NCI-H1436 treated with DMSO at 0.1 percent for 48 hours (cell line): ENCODE data around the gene TUBE1.
"Not testable (repeated sequence)": the region's sequence is repeated elsewhere in the genome, so short reads cannot be mapped to it uniquely, and the experiment has no call there.

ENCODE experiments used
- DNase-seq: peaks from one replicate; lab custom pipeline; 2025; lab: John Stamatoyannopoulos, UW

TUBE1 gene

GRCh38 chr6:112087136-112087911, at the start of gene TUBE1, which contains the start of gene FAM229B:
Gene TUBE1 (minus strand): TSS chr6:112087482. CDS start chr6:112087434, 48 bp downstream.
Gene FAM229B (plus strand): TSS chr6:112087591. CDS start chr6:112099284, 11,693 bp downstream.
- DNase-seq: peak; percentile 85

DNA sequence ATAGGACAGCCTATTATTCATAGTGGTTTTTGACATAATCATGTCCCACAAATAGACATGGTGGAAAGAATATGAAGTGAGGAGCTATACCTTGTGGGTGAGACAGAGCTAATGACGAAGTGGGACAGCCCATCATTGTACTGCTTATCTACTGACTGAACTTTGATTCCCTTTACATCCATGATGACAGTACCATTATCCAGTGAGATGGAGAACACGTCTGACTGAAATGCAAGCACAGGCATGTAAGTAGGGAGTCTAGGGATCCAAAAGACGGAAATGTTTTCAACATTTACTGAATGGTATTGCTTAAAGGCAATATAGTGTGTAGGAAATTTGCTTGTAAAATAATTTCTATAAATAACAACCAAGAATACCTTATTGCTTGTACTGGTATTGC, 43.6 kb upstream of the TUBE1 start:
- DNase-seq: no peak

DNA sequence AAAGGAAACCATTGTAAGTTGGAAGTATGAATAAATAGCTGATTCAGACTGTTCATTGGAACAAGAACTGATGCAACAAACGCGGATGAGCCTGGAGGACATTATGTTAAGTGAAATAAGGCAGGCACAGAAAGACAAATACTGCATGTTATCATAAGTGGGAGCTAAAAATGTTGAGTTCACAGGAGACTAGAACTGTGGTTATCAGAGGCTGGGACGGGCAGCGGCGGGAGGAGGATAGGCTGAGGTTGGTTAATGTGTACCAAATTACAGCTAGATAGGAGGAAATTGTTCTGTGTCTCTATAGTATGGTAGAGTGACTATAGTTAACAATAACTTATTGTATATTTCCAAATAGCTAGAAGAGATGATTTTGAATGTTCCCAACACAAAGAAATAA, 40.9 kb upstream of the TUBE1 start:
- DNase-seq: no peak

DNA sequence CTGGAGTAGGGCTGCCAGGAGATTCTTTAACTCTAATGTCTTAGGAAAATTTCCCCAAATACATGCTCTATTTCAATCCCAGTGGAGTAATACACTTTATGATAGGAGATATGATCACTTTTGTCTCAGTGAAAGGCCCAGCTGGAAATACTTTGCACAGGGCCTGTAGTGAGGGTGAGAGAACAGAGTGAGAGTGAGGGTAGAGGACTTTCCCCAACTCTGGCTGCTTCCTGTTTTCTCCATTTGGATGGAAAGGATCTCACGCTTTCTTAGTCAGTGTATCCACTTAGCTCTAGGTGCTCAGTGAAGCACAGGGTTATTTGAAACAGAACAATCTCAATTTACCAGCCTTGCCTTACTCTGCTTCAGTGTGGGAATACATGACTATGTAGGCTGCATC, 36.7 kb upstream of the TUBE1 start:
- DNase-seq: no peak

- no peak for DNase-seq
Measured at GRCh38 chr6:112122756-112123155, 35.5 kb upstream of the TUBE1 start.

GRCh38 chr6:112118034-112118433, 30.8 kb upstream of the TUBE1 start:
- DNase-seq: no peak

- DNase-seq: no peak
Measured at GRCh38 chr6:112117554-112117953, 30.3 kb upstream of the TUBE1 start.

DNA sequence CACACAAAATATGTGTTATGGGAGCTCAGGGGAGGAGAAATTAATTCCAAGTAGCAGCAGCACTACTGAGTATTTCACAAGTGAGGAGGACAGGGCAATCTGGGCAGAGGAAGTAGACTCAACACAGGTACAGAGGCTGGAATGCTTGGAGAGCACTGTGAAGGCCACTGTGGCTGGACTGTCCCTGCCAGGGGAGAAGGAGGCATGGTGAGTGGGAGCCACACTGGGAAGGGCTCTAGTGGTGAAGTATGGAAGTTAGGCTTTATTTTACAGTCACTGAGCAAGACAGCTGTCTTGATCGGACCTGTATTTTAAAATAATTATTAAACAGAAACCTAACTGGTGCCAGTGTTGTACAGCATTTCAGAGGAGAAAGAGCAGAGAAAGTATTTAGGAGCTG, 28.9 kb upstream of the TUBE1 start:
- DNase-seq: no peak

DNA sequence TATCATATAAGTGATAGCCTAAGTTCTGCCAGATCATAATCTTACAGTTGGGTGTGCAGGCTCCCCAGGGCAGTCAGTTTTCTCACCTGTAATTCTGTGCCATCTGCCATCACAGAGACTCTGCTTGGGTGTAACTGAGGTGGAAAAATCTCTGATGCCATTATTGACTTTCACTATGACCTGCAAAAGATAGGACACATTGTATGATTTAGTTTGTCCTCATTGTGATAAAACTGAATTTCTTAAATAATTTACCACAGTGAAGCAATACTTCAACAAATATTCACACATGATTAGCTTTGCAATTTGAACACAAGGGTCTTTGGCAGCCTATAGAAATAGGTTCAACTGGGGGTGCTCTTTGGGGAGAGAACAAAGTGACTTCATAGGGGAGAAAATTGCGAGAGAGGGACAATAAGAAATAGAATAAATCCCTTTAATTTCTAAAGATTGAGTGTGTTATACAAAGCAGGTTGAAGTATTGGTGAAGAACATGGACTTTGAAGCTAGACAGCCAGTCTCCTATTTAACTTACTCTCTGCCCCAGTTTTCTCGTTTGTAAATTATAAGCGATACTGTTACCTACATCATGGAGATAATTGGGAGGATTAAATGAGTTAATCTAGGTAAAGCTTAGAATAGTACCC, 27.4 kb upstream of the TUBE1 start:
- DNase-seq: no peak

DNA sequence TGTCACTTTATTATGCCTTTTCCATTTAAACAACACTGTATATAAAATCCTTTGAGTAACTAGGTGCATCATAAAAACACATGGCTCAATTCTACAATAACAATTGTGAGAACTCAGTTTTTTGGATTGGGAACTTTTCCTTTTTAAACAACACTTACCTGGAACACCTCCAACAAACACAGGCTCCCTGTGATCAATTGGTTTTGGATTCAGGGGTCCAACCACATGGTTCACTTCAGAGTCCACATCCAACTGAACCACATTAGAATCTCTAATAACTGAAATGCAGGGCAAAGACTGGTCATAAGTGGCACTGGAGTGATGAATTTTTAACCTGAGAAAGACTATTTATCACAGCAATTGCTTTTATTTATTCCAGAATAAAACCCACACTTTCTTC, 26.6 kb upstream of the TUBE1 start:
- no peak for DNase-seq

GRCh38 chr6:112113431-112113830, 26.1 kb upstream of the TUBE1 start:
- DNase-seq: no peak

DNA sequence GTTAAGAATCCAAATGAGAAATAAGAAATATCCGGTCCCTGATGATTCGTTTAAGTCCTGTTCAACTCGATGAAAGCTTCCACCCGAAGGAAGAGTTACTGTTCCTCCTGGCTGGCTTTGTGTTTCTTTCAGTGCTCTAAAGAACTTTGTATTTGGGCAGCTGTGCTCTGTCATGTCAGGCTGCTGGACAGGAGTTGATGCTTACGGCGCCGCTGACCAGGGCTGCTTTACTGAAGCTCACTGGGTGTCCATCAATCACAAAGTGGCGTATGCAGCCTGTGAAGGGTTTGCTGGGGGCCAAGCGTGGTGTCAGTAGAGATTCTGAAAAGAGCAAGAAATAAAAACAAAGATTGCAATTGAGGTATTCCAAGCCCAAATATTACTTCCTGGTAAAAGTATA, 22.0 kb upstream of the TUBE1 start:
- no peak for DNase-seq

DNA sequence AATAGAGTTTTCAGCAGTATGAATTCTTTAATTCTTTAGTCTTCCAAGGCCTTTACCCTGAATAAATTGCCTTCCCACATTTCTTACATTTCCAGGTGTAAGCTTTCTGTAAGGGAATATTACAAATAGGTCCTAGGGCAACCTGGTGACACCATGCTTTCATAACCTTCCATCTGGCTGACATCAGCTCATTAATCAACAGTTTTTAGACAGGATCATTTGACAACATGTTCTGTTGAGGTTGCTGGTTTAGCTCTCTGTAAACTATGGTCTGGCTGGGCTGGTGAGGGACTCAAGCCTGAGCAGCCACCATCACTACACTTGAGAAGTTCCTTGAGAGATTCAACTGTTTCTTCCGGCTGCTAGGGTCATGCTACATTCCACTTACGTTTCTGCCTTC, 19.3 kb upstream of the TUBE1 start:
- DNase-seq: no peak

DNA sequence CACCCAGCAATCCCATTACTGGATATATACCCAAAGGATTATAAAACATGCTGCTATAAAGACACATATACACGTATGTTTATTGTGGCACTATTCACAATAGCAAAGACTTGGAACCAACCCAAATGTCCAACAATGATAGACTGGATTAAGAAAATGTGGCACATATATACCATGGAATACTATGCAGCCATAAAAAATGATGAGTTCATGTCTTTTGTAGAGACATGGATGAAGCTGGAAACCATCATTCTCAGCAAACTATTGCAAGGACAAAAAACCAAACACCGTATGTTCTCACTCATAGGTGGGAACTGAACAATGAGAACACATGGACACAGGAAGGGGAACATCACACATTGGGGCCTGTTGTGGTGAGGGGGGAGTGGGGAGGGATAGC, 18.7 kb upstream of the TUBE1 start:
- DNase-seq: not testable (repeated sequence)

DNA sequence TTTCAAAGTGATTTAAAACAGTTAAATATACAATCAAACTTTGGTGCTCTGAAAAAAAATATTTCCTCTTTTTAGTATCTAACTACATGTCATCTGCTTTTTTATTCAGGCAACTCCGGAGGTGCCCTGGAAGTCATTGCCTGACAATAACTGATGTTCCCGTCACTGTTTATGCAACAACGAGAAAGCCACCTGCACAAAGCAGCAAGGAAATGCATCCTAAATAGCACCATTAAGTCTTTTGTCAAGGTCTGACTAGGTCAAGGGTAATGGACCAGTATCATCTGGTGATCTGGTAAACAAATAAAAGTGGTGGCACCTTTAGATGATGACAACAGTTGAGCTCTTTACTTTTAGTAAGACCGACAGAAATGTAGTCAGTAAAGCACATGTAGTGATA, 13.3 kb upstream of the TUBE1 start:
- no peak for DNase-seq

DNA sequence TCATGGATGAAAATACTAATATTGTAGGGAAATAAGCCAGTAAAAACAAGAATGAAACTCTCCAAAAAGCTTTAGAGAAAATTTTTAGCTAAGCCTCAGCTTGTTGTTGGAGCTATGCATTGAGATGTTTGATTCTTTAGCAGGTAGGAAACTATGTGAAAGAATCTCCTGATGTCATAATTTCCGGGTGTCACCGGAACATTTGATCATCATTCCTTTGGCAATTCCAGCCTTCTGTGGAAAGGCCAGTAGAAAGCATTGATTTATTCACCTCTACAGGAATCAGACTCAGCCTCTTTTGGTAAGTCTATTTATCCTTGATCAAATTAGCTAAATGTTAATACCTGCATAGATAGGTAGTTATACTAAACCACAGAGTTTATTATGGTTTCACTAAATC, 9.6 kb upstream of the TUBE1 start:
- no peak for DNase-seq

DNA sequence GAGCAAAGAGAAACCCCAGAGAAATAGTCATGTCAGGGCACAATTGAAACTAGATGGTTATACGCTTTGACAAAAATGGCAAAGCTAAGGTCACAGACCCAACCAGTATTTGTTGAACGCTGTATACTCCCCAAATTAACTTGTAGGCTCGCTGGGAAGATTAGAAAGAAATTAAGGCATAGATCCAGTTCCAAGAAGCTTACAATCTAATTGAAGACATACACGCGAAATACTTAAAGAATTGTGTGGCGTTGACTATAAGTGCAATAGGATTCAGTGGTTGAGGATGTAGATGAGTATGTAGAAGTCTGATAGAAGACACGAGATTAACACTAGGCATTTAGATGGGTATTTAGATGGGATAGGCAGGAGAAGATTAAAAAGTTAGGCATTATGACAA, 634 bp upstream of the TUBE1 start:
- DNase-seq: no peak

DNA sequence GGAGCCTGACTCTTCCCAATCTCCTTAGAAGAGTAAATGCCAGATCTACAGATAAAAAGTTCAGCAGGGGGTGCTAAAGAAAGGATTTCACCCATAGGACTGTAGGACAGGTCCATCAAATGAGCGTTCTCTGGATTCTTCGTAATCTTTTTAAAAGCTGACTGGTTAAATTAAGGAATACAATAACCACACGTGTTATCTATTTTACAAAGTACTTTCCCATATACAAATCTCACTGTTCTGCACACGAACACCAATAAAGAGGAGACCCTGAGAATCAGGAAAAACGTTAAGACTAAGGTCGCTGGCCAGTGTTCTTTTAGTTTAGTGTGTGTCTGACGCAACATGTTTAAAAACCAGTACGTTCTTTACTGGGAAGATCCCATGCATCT, 542 bp downstream of the TUBE1 start:
- peak; percentile 16 for DNase-seq

DNA sequence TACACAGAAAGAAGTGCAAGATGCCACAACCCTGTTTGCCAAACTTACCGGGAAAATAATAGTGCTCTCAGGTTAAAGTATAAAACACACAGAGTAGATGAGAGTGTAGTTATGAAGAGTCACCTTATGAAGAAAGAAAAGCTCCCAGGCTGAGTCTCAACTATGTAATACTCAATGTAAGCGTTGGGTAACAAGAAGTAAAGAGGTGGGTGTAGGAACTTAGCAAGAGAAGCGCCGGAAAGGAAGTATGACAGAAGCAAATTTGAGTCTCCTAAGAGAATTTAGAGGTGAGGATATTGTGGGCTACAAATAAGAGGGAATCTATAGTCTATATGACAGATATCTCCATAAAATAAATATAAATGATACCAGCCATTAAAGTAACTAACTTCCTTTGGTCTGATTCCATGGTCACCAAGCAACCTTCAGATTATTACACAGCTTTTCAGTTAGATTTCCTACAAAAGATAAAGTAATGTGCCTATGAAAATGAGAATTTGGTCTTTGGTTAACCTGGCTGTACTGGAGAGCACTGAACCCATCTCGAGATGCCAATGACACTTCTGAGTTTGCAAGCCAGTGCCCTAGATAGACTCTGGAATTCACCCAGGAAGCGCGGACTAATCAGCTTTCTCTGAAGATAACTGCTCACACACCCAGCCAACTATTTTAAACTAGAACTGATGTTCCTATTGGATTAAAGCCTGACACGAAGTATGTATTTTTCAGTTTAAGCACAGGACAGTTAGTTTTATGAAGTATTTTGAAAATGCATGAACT, 1.8 kb downstream of the TUBE1 start:
- no peak for DNase-seq

- no peak for DNase-seq
Measured at GRCh38 chr6:112081569-112081968, 5.7 kb downstream of the TUBE1 start.

DNA sequence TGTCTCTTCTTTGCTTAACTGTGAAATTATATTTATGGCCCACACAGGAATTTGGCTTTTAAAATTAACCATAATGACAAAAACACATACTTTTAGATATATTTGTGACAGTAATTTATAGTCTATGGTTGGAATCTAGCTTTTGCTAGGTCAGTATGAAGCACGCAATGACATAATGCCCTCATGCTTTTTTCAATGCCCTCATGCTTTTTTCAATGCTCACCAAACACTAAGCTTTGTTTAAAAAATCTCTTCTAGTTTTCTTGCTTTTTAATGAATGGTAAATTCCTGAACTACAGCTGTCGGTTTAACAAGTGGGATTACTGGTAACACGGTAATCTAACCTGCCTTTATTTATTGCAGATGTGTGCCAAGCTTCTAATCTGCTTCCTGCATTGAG, 20.7 kb downstream of the TUBE1 start:
- no peak for DNase-seq

GRCh38 chr6:112065426-112065986, 21.8 kb downstream of the TUBE1 start:
- no peak for DNase-seq

DNA sequence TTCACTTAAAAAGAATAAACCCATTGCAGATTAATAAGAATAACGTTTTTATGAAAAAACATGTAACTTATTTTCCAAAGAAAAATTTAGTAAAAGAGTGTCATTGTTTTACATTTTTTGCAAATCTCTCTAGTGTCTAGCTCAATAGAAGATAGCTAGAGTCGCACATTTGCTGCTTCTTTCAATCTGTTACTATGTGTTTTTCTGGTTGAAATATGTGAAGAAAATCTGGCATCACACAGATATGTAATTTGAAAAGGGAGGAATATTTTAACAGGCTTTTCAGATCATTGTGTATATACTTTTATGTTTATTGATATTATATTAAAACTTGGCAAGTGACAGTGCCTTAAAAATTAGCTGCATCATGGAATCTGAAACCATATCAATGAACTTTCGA, 24.3 kb downstream of the TUBE1 start:
- no peak for DNase-seq
